Fibroblast of villous mesenchyme (primary cell): Measurements from ENCODE around the gene SLC25A26. TPM values are rescaled to one million over a fixed set of nuclear protein-coding genes. Genes with fewer than 3 reads are reported as not detected.

ENCODE experiments used
- DNase-seq: peaks from one replicate; pipeline ENCODE4 v3.0.0-alpha.2; 2010; ENCODE audit warnings: low read depth
- H3K4me3 ChIP-seq: 2 replicates; pipeline ENCODE4 v1.5.1; 2011; ENCODE audit warnings: low read depth, mild to moderate bottlenecking, low read length
- CTCF ChIP-seq: IDR thresholded peaks from 2 replicates; pipeline ENCODE4 v1.5.1; 2012; ENCODE audit warnings: low read depth, mild to moderate bottlenecking, low read length; ENCODE audit not compliant: insufficient read depth
- total RNA-seq: library from RNA; depleted of rRNA; stranded (reverse); fragments of >200 nt; gene quantifications from 2 replicates; pipeline ENCODE4 v1.2.3, GENCODE V29; 2012

Gene SLC25A26
- total RNA-seq, 1 donor: 18.1 TPM

GRCh38 chr3:66386011-66386924 lies 165.5 kb downstream of the SLC25A26 start:
- H3K4me3 ChIP-seq: no peak overlapping the region
- DNase-seq: no peak
- no peak for TF ChIP-seq CTCF

- H3K4me3 ChIP-seq: no peak overlapping the region
- no peak for DNase-seq
- TF ChIP-seq CTCF: no peak
Observed at GRCh38 chr3:66386925-66387650, 166.3 kb downstream of the SLC25A26 start.

GRCh38 chr3:66390013-66390412 lies 169.2 kb downstream of the SLC25A26 start:
- TF ChIP-seq CTCF: no peak
- H3K4me3 ChIP-seq: no peak overlapping the region
- no peak for DNase-seq

- no peak for TF ChIP-seq CTCF
- DNase-seq: no peak
- H3K4me3 ChIP-seq: no peak overlapping the region
Observed at GRCh38 chr3:66392512-66392911, 171.7 kb downstream of the SLC25A26 start.

GRCh38 chr3:66392966-66393332 lies 172.1 kb downstream of the SLC25A26 start:
- no peak for DNase-seq
- no peak overlapping the region for H3K4me3 ChIP-seq

More at GRCh38 chr3:66392966-66393332, 172.1 kb downstream of the SLC25A26 start:
- no peak for TF ChIP-seq CTCF
